IPS-NIHi11 (cell line): ENCODE results near the gene C10orf95.
"Not testable (repeated sequence)": the region's sequence is repeated elsewhere in the genome, so short reads cannot be mapped to it uniquely, and the experiment has no call there.

ENCODE experiments used
- DNase-seq: peaks from one replicate; pipeline ENCODE4 v3.0.0; 2012; ENCODE audit warnings: mixed read lengths, low spot score

C10orf95 gene

DNA sequence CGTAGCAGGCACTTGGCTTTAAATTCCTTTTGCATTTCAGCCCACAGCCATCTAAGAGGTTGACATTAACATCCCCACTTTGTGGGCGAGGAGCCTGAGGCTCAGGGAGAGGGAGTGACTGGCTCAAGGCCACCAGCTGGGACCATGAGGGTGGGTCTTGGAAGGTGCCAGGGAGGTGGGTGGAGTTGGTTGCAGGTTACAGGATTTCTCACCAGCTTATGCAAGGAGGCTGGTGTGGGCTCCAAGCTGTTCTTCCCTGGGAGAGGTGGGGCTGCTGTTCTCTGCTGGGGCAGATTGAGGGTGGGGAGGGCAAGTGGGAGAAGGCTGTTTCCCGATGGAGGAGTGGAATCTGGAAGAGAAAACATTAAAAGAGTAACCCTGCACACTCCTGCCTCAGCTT lies 14.1 kb upstream of the C10orf95 start:
- no peak for DNase-seq

DNA sequence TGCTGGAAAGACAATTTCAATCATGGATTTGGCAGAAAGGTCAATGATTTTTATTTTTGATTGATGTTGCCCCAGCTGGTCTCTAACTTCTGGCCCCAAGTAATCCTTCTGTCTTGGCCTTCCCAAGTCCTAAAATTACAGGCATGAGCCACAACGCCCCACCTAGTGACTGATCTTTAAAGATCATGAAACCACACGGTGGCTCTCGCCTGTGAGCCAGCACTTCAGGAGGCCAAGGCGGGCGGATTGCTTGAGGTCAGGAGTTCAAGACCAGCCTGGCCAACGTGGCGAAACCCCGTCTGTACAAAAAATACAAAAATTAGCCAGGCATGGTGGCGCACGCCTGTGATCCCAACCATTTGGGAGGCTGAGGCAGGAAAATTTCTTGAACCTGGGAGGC lies 12.6 kb upstream of the C10orf95 start:
- DNase-seq, result no peak

DNA sequence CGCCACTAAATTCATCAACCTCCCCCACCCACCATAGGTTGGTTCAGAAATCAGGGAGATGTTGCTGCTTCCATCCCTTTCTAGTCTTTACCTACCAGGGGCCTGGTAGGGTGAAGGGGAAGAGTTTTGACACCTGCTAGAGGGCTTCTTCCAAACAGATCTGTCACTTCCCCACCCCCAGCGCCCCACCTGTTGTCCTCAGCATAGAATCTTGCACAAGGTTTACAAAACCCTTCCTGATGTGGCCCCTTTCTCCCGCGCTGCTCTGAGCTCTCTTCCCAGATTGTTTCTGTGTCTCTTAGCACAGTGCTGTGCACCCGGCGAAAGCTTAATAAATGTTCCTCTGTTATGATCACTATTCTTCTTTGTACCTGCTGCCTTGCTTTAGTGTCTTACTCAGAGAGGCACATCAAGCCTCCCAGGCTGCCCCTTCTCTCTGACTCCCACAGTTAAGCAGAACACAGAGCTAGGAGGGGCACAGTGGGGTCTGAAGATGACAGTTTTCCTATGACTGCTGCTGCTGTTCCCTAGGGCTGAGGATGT lies 11.2 kb upstream of the C10orf95 start:
- DNase-seq, result no peak

DNA sequence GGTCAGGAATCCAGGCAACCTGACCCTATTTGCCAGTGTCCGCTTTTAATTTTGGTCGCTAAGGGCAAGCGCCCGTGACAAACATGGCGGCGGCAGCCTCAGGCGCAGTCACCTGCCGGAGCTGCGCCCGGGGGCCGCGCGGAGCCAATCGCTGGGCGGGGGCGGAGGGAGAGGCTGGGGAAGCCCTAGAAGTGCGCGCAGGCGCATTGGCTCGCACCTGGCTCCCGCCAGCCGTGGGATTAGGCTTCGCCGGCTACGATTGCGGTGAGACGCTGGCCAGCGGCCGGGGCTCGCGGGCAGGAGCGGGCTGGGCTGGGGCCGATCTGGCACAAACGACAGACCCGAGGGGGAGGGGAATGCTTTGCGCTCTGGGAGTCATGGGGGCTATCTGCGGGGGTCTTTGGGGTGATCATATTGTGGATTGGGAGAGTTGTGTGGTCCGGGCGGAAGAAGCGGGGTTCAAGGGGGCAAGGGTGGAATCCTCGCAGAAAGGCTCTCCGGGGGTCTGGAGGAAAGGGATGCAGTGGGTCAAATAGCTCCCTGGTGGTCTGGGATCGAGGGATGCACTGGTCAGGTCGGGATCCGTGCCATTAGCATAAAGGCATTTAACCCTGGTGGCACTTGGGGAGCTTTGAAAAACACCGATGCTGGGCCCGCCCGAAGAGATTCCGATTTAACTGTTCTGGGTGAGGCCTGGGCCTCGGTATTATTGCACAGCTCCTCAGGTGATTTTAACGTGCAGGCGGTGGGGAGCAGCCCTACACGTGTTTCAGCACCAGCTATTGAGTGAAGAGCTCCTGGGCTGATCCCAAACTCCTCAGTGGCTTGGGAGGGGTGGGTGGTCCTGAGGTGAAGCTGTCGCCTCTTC lies 10.1 kb upstream of the C10orf95 start:
- peak; percentile 100 for DNase-seq

DNA sequence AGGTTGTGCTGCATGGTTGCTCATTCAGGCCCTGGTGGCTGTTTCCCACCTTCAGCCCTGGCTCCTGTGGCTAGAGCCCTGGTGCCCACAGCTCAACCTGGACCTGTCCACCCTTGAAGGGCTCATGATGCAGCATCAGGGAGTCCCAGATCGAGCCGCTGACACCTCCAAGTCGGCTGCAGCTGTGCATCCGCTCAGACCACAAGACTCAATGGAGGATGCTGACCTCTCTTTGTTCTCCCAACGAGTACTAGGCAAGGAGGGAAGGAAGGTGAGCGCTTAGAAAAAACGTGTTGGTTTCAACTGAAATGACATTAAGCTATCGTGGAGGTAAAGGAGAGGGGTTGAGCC lies 9.5 kb upstream of the C10orf95 start:
- no peak for DNase-seq

DNA sequence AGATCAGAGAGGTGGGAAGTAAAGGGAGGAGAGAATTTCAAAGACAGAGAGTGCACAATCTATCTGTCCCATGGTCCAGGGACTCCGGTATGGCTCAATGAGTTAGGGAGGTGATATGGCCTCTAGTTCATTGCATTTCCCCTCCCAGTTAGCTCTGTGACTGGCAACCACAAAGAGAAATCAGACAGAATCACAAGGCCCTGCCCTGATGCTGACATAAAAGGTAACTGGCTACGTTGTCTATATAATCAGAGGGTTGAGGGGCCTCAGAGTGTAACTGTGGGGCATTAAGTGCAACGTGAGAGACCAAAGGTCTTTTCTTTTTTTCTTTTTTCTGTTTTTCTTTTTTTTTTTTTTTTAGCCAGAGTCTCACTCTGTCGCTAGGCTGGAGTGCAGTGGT lies 7.3 kb upstream of the C10orf95 start:
- DNase-seq, result no peak

DNA sequence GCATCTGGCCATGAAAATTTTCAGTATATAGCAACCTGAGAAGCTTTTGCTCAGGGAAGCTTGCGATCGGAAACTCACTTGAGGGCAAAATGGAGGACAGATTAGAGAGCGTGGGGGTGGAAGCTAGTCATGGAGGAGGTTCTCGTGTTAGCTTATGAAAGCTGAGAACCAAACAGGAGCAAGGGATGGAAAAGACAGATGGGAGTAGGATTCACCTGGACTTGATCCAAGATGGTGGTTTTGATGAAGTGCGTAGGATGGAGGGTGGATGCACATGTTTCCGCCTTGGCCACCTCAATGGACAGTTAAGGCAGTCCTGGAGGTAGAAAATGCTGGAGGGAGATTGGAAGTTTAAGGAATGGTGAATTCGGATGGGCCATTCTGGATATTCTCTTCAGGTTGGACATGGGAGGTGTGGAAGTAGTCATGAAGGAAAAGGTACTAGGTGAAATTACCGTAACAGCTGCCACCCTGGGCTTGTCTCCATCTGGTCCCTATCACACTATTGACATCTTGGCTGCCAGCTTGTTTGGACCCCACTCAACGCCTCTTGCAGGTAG lies 6.3 kb upstream of the C10orf95 start:
- DNase-seq, result no peak

DNA sequence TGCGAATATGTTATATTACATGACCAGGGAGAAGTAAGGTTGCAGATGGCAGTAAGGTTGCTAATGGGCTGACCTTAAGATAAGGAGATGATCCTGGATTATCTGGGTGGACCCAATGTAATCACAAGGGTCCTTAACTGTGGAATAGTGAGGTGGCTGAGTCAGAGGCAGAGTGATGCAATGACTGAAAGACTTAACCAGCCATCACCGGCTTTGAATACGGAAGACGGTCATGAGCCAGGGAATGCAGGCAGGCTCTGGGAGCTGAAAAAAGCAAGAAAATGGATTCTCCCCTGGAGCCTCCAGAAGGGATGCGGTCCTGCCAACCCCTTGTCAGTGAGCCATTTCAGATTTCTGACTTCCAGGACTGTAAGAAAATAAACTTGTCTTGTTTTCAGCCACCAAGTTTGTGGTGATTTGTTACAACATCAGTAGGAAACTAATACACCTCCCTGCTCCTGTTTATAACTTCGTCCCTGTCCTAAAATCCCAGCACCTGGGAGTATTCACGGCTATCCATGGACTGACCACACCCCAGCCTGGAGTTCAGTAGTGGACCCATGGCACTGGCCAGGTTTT lies 4.6 kb upstream of the C10orf95 start:
- no peak for DNase-seq

DNA sequence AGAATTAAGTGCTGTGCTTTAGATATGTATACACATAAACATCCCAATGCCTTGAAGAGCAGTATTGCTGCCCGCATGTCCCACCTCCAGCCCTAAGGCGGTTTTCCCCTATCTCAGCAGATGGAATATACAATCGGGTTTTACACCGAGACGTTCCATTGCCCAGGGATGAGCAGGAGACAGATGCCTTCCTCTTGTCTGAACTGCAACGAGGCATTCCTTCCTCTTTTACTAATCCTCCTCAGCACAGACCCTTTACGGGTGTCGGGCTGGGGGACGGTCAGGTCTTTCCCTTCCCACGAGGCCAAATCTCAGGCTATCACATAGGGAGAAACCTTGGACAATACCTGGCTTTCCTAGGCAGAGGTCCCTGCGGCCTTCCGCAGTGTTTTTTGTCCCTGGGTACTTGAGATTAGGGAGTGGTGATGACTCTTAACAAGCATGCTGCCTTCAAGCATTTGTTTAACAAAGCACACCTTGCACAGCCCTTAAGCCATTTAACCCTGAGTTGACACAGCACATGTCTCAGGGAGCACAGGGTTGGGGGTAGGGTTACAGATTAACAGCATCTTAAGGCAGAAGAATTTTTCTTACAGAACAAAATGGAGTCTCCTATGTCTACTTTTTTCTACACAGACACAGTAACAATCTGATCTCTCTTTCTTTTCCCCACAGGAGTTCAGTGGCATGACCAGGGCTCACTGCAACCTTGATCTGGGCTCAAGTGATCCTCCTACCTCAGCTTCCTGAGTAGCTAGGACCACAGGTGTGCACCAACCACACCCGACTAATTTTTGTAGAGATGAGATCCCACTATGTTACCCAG lies 3.5 kb upstream of the C10orf95 start:
- not testable (repeated sequence) for DNase-seq

DNA sequence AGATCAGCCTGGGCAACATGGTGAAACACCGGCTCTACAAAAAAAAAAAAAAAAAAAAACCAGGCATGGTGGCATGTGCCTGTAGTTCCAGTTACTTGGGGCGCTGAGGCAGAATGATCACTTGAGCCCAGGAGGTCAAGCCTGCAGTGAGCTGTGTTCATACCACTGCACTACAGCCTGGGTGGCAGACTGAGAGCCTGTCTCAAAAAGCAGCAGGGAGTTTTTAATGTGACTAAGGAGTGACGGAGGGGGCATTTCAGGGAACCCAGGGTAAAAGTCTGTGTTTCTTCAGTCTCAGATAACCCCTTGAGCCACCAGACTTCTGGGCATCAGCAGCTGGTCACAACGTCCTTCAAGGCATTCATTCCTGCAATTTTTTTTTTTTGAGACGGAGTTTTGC lies 2.2 kb upstream of the C10orf95 start:
- no peak for DNase-seq

DNA sequence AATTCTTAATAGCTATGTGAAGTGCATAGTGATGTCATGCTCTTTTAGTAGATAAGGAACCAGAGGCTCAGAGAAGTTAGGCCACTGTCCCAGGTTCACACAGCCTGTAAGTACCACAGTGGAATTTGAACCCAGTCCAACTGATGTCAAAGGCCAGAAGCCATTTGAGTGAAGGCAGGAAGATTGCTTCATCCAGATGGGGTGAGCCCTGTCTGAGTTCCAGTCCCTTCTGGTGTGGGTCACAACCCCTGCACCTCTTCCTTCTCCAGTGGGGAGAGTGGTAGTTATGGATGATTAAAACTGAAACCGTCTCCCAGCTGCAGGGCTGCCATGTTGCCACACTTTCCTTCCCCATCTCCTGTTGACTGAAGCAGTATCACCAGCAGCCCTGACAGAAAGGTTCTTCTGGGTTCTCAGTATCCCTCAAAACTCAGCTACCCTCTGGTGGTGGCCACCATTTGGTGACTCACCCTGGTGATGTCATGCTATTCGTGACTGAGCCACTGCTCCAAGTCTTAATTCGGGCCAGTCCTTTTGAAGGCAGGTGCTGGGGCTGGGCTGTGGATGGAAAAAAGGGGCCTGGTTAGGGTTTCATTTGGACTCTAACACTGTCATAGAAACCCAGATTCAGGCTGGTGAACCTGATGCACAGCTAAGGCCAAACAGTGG lies 1.5 kb upstream of the C10orf95 start:
- DNase-seq, result no peak

DNA sequence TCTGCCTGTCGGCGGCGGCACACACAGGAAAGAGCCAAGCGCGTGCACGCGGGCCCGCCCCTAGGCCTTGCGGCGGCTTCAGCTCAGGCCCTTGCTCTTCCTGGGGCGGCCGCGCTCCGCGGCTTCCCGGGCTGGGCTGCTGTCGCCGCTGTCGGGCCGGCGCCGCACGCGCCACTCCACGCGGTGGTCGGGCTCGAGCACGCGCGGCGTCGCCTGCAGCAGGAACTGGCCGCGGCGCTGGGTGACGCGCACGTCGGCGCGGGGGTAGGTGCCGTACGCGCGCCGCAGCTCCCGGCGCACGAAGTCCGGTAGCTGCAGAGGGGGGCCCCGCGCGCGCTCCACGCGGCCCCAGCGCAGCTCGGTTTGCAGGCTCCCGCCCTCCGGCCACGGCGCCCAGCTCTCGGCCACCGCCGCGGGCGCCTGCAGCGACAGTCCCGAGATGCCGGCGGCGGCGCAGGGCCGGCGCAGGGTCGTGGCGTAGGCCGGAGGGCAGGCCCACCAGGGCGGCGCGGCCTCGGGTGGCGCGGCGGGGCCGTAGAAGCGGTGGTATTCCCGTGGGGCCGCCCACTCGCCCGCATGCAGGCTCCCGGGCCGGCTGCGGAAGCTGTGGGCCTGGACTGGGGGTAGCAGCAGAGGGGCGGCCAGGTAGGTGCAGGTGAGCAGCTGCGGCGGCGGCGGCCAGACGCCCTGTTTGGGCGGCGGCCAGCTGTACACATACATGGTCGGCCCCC lies 804 bp downstream of the C10orf95 start:
- peak; percentile 87 for DNase-seq

DNA sequence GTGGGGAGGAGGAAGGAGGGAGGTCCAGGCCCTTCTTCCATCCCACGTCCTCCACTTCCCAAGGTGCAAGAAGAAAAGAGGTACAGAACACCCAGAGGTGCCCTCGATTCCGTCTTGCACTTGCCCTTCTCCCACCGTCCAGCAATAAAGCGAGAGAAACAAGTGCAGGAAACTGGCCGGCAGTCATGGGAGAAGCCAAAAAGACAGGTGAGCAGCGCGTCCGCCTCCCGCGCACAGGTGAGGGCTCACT lies 1.3 kb downstream of the C10orf95 start:
- DNase-seq, result no peak

DNA sequence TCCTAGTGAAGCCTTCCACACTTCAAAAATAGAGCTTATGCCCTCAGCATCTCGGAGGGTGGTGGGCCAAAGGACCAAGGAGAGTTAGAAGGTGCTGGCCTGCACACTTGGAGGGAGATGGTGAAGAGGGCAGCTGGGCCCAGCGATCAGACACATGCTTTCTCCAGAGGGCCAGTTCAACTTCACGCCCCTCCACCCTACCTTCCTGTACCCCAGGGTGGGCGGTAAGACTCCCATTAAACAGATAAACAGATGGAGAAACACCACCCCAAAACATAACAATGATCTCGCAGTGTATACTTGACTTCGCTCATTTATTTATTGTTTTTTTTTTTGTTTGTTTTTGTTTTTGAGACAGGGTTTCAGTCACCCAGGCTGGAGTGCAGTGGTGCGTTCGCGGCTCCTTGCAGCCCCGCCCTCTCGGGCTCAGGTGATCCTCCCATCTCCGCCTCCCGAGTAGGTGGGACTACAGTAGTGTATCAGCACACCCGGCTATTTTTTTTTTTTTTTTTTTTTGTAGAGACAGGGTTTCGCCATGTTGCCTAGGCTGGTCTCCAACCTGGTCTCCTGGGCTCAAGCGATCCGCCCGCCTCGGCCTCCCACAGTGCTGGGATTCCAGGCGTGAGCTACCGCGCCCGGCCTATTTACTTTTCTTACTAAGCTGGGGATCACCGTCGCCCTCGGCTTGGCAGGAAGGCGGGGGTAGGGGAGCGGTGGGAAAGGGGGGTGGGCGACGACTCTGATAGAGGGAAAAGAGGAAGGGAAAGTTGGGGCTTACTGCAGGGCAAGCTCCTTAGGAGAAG lies 1.8 kb downstream of the C10orf95 start:
- peak; percentile 55 for DNase-seq

DNA sequence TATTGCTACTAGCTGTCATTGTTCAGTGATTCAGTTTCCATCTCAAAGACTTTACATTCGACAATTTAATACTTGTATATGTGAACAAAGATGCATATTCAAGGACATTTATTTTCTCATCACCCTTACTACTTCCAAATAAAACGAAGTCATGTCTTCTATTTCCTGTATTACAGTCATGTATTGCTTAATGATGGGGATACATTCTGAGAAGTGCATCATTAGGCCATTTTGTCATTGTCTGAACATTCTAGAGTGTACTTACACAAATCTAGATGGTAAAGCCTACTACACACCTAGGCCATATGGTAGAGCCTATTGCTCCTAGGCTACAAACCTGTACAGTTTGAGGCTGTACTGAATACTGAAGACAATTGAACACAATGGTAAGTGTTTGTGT lies 6.5 kb downstream of the C10orf95 start:
- no peak for DNase-seq

DNA sequence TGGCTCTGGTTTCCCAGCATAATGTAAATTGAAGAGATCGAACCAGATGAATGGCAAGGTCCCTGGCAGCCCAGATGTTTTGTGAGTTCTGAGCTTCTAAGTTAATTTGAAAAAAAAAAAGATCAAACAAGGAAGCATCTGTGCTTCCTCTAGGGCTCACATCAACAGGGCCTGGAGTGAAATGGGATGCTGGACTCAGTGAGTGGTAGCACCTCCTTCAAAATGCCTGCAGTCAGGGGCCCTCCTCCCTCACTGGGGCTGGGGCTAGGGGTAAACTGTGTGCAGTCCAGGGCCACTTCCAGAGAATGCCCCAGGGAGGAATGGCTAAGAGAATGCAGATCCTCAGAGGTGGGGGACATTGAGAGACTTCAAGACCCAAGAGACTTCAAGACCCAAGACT lies 13.0 kb downstream of the C10orf95 start:
- no peak for DNase-seq

DNA sequence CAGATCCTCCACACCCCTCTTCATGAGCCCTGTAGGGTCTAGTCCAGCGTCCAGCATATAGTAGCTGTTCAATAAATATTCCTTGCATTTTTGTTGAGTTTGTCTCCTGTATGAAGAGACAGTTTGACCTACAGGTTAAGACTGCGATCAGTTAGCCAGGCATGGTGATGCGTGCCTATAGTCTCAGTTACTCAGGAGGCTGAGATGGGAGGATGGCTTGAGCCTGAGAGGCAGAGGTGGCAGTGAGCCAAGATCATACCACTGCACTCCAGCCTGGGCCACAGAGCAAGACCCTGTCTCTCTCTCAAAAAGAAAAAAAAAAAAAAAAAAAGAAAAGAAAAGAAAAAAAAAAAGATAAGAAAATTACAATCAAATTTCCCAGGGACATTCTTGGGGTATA lies 13.8 kb downstream of the C10orf95 start:
- no peak for DNase-seq

DNA sequence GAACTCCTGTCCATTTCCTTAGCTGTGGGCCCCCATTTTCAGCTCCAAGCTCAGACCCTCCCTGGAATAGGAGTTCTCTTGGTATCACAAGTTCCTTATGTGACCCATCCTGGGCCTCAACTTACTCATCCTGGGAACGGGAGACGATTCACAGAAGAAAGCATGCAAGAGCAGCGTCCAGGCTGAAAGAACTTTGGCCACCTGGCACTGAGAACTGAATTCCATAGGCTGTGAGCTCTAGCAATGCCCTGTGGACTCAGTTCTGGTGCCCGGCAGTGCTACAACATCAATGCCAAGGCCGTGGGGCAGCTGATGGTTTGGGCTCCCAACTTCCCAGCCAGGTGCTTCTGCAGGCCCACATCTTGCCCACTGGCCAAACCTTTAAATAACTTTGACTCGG lies 15.0 kb downstream of the C10orf95 start:
- no peak for DNase-seq

DNA sequence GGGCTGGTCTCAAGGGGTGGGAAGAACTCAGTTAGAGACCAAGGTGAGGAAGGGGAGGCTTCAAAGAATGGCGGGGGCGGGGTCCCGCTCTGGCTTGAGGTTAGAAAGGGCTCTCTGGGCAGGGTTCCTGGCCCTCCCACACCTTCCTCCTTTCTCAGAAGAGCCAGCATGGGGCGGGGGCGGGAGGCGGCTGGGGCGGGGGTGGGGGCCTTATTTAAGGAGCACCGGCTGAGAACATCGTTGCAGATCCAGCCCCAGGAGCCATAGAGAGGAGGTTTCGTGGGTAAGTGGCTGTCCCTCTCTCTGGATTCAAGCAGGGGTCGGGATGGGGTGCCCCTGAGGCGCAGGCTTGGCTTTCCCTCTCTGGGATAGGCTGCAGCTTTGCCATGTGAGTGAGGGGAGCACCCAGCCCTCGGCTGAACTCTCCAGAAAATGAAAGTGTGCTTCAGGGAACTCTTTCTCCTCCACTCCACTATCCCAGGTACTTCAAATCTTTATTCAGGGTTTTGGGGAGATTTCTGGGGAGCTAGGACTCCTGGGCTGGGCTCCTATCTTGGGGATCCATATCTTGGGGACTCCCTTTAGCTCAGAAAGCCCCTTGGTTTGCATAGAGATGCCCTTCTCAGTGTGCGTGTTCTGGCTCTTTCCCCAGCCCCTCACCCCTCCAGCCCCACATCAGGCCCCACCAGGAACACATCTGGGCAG lies 15.7 kb downstream of the C10orf95 start:
- peak; percentile 54 for DNase-seq

DNA sequence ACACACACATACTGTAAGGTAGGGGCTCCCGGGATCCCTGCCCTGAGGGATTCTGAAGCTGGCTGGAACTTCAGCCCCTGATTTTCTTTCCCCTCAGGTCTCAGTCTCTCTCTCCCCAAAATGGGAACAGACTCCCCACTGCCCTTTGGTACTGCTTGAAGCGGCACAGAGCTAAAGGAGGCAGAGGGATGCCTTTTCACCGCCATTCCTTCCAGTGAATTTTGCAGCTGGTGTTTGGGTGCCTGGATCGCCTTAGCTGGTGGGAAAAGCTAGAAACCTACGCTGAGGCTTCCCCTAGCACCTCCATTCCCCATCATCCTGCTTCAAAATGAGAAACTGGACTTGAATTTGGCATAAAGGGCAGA lies 16.2 kb downstream of the C10orf95 start:
- DNase-seq, result no peak
